Measurements from ENCODE around the gene RASGRF2. TPM values are rescaled to one million over a fixed set of nuclear protein-coding genes. Genes with fewer than 3 reads are reported as not detected.

RASGRF2 gene
- total RNA-seq, 2 experiments from 2014 or later, result 4.8 to 12.3 TPM

DNA sequence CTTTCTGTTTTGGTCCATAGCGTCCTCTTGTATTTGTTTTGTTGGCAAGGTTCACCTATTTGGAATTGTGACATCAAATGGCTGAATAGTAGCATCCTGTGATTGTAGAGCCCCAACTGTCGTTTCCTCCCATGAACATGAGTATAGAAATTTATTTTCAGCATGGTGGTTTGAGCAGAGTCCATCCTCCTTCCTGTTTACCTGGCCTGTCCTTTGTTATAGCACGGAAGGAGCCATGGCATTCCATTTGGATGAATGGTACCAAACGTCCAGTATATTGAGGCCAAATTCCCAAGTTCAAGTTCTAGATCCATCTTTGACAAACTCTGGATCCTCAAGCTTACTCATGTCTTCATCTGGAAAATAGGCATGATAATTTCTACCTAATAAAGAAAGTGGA lies 16.8 kb downstream of the RASGRF2 start:
- Mint-ChIP-seq H3K36me3 (no peaks in the 10 kb centered on the region), H3K9me3 (ENCODE audit: low read depth) (no peaks in the 10 kb centered on the region), H3K4me3 (no peak overlapping the region), H3K4me1 (peaks cover 2% of the 10 kb centered on the region), H3K27me3 (no peaks in the 10 kb centered on the region), H3K27ac (no peak overlapping the region)
- CTCF ChIA-PET, result no interaction called here
- DNase-seq, result no peak
- ATAC-seq, result no peak

DNA sequence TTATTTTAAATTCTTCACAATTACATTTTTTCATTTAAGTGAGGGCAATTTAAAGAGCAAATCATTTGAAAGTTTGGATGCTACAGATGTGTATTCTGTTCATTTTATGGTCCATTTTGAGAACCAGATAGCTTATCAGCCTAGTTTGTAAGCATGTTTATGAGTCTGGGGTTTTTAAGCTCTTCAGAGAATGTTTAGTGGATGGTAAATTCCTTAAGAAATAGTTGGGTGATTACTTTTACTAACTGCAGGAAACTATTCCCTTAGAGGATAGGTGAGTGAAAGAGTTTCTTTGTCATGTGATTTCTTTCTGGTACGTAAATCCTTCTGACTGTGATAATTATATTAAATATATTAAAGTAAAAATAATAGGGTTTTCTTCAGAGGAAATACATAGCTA lies 17.6 kb downstream of the RASGRF2 start:
- Mint-ChIP-seq H3K27me3 (no peaks in the 10 kb centered on the region), H3K4me3 (no peak overlapping the region), H3K36me3 (no peaks in the 10 kb centered on the region), H3K4me1 (peaks cover 4% of the 10 kb centered on the region), H3K27ac (no peak overlapping the region), H3K9me3 (ENCODE audit: low read depth) (no peaks in the 10 kb centered on the region)
- DNase-seq (no peak), ATAC-seq (no peak)
- CTCF ChIA-PET, result interaction anchor here (1.0 kb wide), 1 partner anchor 9 kb away, joined by 3 read pairs; no protein-coding TSS in a partner anchor

- no peak overlapping the region for H3K4me3 Mint-ChIP-seq
- H3K27me3 Mint-ChIP-seq, result no peaks in the 10 kb centered on the region
- H3K27ac Mint-ChIP-seq, result no peak overlapping the region
- ATAC-seq (no peak), DNase-seq (no peak)
- H3K36me3 Mint-ChIP-seq, result no peaks in the 10 kb centered on the region
- CTCF ChIA-PET, result interaction anchor here (0.6 kb wide), 1 partner anchor 317 kb away, joined by 3 read pairs; no protein-coding TSS in a partner anchor
- no peaks in the 10 kb centered on the region for H3K9me3 Mint-ChIP-seq (ENCODE audit: low read depth)
- peaks cover 2% of the 10 kb centered on the region for H3K4me1 Mint-ChIP-seq
Measured at GRCh38 chr5:80978772-80979317, 18.7 kb downstream of the RASGRF2 start.

DNA sequence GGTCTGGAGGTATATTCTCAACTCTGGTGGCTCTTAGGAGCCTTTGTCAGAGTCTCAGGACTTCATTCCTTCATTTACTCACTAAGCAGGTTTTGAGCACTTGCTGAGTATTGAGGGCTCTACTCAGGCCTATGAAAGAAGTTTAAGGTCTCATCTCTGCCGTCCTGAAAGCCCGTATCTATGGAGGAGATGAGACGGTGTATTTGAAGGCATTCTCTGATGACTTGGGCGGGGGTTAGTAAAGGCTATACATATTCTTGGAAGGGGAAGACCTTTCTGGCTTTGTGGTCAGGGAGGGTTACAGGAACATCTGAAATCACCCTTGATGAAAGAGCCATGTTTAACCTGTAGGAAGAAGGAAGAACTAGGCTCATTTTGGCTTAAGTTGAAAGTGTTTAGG lies 21.9 kb downstream of the RASGRF2 start:
- H3K27ac Mint-ChIP-seq, result no peak overlapping the region
- DNase-seq (no peak), ATAC-seq (no peak)

DNA sequence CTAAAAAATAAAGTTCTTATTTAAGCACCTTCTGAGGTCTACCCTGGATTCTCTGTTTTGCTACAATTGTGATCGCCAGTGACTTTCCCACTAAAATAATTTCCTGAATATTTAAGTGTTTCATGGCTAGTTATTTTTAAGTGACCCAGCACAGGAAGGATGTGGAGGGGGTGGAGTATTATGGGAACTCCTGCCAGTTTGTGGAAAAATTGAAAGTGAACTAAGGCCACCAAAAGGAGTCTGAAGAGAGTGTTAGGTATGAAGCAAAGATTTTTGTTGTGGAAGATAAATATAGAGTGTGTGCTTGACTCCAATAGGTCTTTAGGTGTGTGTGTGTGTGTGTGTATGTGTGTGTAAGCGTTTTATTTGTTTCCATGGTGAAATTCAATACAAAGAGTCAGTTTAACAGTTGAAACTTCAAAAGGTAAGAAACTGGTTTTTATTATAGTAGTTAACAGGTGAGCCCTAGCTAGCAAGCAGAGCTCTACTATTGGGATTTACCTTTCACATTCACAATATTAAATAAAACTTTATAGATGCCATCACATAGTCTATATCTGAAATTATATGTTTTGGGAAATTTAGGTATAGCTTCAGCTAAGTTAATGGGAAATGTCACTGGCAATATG lies 25.6 kb downstream of the RASGRF2 start:
- Mint-ChIP-seq H3K9me3 (ENCODE audit: low read depth) (no peaks in the 10 kb centered on the region), H3K4me1 (peaks cover 21% of the 10 kb centered on the region), H3K27me3 (no peaks in the 10 kb centered on the region), H3K27ac (no peak overlapping the region), H3K4me3 (no peak overlapping the region), H3K36me3 (no peaks in the 10 kb centered on the region)
- peak; percentile 36 for ATAC-seq
- no peak for DNase-seq
- CTCF ChIA-PET, result interaction anchor here (1.3 kb wide), 1 partner anchor 12 kb away, joined by 3 read pairs; no protein-coding TSS in a partner anchor

More for the DNA sequence above, 21.9 kb downstream of the RASGRF2 start:
- CTCF ChIA-PET, result no interaction called here
- no peaks in the 10 kb centered on the region for H3K9me3 Mint-ChIP-seq (ENCODE audit: low read depth)
- H3K4me3 Mint-ChIP-seq, result no peak overlapping the region
- H3K4me1 Mint-ChIP-seq, result peaks cover 15% of the 10 kb centered on the region
- no peaks in the 10 kb centered on the region for H3K27me3 Mint-ChIP-seq
- H3K36me3 Mint-ChIP-seq, result no peaks in the 10 kb centered on the region

DNA sequence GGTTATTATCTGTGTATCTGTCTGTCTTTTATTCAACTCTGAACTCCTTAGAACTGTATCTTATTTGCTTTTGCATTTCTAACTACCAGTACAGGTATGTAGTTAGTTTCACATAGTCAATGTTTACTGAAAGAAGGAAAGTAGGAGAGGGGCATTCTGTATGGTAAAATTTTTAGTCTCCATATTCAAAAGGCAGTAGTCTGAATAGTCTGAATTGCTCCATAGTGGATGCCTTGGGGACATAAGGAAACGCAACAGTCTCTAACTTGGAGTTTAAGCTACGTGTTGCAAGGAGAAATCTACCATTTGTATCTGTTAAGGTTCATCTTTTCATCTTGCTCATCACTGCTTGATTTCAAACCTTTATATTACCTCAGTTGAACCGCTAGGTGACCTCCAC lies 26.2 kb downstream of the RASGRF2 start:
- H3K4me1 Mint-ChIP-seq, result peaks cover 21% of the 10 kb centered on the region
- no peak overlapping the region for H3K4me3 Mint-ChIP-seq
- CTCF ChIA-PET, result interaction anchor here (1.6 kb wide), 1 partner anchor 9 kb away, joined by 3 read pairs; no protein-coding TSS in a partner anchor

DNA sequence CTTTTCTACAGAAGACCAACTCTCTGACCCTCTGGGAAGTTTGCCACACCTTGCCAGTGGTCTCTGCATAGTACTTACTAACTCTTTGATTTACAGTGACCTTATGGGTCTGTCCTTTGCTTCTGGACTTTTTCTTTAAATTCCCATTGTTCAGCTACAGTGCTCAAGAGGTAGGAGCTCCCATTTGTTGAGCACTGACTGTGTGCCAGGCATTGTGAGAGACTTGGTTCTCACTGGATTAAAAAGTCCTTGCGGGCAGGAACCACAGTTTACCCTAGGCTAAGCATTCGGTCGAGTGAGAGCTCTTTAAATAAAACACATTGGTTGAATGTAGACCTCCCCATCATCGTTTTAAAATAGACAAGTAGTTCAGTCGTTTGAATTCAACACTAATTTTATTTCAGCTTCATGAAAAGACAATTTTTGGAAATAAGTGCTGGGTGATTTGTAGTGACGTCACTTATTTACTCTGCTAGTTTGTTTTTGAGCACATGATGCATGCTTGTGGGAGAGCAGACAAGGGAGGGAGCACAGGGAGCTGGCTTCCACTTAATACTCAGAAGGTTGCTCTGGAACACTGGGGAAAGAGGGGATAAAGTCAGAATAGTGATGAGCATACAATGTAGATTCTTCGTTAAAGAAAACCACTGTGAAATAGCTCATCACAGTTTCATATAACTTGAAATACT lies 27.1 kb downstream of the RASGRF2 start:
- ATAC-seq, result no peak
- no peak overlapping the region for H3K27ac Mint-ChIP-seq

More for the DNA sequence above, 26.2 kb downstream of the RASGRF2 start:
- Mint-ChIP-seq H3K36me3 (no peaks in the 10 kb centered on the region), H3K9me3 (ENCODE audit: low read depth) (no peaks in the 10 kb centered on the region), H3K27ac (no peak overlapping the region), H3K27me3 (no peaks in the 10 kb centered on the region)
- no peak for DNase-seq
- no peak for ATAC-seq

DNA sequence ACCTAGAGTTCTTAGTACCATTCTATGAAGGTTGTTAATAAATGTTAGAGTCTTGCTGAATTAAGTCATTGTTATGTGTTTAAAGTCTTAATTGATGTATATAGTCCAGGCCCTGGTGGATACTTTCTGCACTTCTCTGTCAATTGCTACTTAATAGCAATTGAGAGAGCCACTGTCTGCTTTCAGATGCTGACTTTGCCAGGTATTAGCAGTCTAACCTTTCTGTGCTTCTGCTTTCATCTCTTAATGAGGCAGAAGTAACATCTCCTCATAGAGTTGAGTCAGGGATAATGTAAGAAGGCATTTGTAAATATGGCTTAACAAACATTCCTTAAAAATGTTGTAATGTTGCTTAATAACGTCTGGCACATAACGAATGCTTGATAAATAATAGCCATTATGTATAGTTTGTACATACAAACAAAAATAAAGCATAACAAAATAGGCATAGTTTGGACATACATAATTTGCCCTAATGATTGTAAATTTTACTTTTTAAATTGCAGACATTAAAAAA lies 28.3 kb downstream of the RASGRF2 start:
- CTCF ChIA-PET, result no interaction called here
- Mint-ChIP-seq H3K36me3 (no peaks in the 10 kb centered on the region), H3K4me3 (no peak overlapping the region), H3K27ac (no peak overlapping the region), H3K4me1 (peaks cover 19% of the 10 kb centered on the region), H3K27me3 (no peaks in the 10 kb centered on the region), H3K9me3 (ENCODE audit: low read depth) (no peaks in the 10 kb centered on the region)
- DNase-seq (no peak), ATAC-seq (no peak)

More for the DNA sequence above, 27.1 kb downstream of the RASGRF2 start:
- H3K36me3 Mint-ChIP-seq, result no peaks in the 10 kb centered on the region
- no peak for DNase-seq
- H3K27me3 Mint-ChIP-seq, result no peaks in the 10 kb centered on the region
- H3K4me1 Mint-ChIP-seq, result peaks cover 20% of the 10 kb centered on the region
- CTCF ChIA-PET, result interaction anchor here (0.5 to 1.6 kb wide), 6 partner anchors 9 to 173 kb away, joined by 3 to 4 read pairs (median 3); no protein-coding TSS in a partner anchor
- no peaks in the 10 kb centered on the region for H3K9me3 Mint-ChIP-seq (ENCODE audit: low read depth)
- H3K4me3 Mint-ChIP-seq, result no peak overlapping the region

- DNase-seq (no peak), ATAC-seq (no peak)
- no peak overlapping the region for H3K27ac Mint-ChIP-seq
- H3K4me3 Mint-ChIP-seq, result no peak overlapping the region
- H3K9me3 Mint-ChIP-seq (ENCODE audit: low read depth), result no peaks in the 10 kb centered on the region
- no peaks in the 10 kb centered on the region for H3K36me3 Mint-ChIP-seq
- H3K27me3 Mint-ChIP-seq, result no peaks in the 10 kb centered on the region
- H3K4me1 Mint-ChIP-seq, result peaks cover 19% of the 10 kb centered on the region
- CTCF ChIA-PET, result no interaction called here
Measured at GRCh38 chr5:80989883-80990282, 29.7 kb downstream of the RASGRF2 start.

- CTCF ChIA-PET, result no interaction called here
Measured at GRCh38 chr5:80990527-80990926, 30.4 kb downstream of the RASGRF2 start.

DNA sequence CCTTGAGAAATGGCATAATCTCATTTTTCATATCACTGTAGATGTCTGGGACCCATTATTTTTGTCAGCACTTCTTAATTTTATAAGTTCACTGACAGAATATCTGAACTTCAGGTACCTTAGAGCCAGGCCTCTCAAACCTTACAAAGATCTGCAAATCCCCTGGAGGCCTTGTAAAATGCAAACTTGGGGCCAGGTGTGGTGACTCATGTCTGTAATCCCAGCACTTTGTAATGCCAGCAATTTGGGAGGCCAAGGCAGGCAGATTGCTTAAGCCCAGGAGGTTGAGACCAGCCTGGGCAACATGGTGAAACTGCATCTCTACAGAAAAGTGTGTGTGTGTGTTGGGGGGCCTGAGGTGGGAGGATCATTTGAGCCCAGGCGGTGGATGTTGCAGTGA lies 30.8 kb downstream of the RASGRF2 start:
- H3K36me3 Mint-ChIP-seq, result no peaks in the 10 kb centered on the region
- H3K27ac Mint-ChIP-seq, result no peak overlapping the region
- no peak for DNase-seq
- H3K27me3 Mint-ChIP-seq, result no peaks in the 10 kb centered on the region
- H3K4me1 Mint-ChIP-seq, result peaks cover 14% of the 10 kb centered on the region
- CTCF ChIA-PET, result no interaction called here
- H3K4me3 Mint-ChIP-seq, result no peak overlapping the region
- ATAC-seq, result no peak
- H3K9me3 Mint-ChIP-seq (ENCODE audit: low read depth), result no peaks in the 10 kb centered on the region

More at GRCh38 chr5:80990527-80990926, 30.4 kb downstream of the RASGRF2 start:
- Mint-ChIP-seq H3K9me3 (ENCODE audit: low read depth) (no peaks in the 10 kb centered on the region), H3K4me1 (peaks cover 17% of the 10 kb centered on the region), H3K27ac (no peak overlapping the region), H3K36me3 (no peaks in the 10 kb centered on the region), H3K27me3 (no peaks in the 10 kb centered on the region), H3K4me3 (no peak overlapping the region)
- no peak for ATAC-seq
- DNase-seq, result no peak

- no peak overlapping the region for H3K27ac Mint-ChIP-seq
- CTCF ChIA-PET, result no interaction called here
- no peaks in the 10 kb centered on the region for H3K27me3 Mint-ChIP-seq
- ATAC-seq (no peak), DNase-seq (no peak)
- H3K9me3 Mint-ChIP-seq (ENCODE audit: low read depth), result no peaks in the 10 kb centered on the region
- H3K4me3 Mint-ChIP-seq, result no peak overlapping the region
- H3K36me3 Mint-ChIP-seq, result no peaks in the 10 kb centered on the region
- peaks cover 17% of the 10 kb centered on the region for H3K4me1 Mint-ChIP-seq
Measured at GRCh38 chr5:80995908-80996307, 35.7 kb downstream of the RASGRF2 start.

DNA sequence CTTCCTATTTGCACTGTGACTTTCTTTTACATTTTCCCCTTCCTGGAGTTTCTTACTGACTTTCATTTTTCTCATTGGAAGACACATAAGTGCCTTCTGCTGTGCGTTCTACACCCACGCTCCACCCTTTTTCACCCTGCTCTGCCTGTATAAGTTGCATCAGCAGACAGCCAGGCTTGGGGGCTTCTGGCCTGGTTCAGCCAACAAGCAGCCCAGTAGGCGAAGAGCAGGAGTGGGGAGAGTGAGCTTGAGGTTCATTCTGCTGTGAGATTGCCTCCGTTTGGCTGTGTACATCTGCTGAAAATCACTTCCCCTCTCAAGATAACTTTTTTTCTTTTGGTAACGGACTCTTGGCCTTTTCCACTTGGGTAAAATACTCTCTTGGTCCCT lies 38.4 kb downstream of the RASGRF2 start:
- Mint-ChIP-seq H3K27me3 (no peaks in the 10 kb centered on the region), H3K36me3 (no peaks in the 10 kb centered on the region), H3K4me3 (peak overlapping the region; percentile 20), H3K4me1 (peaks cover 17% of the 10 kb centered on the region), H3K27ac (peak overlapping the region; percentile 54), H3K9me3 (ENCODE audit: low read depth) (no peaks in the 10 kb centered on the region)
- DNase-seq (no peak), ATAC-seq (no peak)
- CTCF ChIA-PET, result no interaction called here
